ENCODE results near the gene C11orf42. TPM values are rescaled to one million over a fixed set of nuclear protein-coding genes. Genes with fewer than 3 reads are reported as not detected.
"Not testable (repeated sequence)": the region's sequence is repeated elsewhere in the genome, so short reads cannot be mapped to it uniquely, and the experiment has no call there.

C11orf42 gene
- total RNA-seq, 1 experiment from 2014 or later: not detected

DNA sequence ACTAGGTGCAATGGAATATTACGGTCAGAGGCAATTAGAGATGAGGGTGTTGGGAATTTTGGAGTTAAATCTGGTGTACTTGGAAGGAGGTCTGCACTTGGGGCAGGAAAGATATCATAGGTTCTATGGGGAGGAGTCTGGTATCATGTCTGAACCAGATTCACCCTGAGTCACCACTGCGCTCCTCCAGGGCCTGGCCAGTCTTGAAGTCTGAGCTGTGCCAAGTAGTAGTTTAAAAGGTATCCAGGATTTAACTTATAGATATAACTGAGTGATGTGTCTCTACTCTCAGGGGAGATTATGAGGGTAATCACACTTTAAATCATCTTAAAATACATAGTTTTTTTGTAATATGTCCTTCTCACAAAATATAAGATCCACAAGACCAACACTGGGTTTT, 40.2 kb downstream of the C11orf42 start:
- intact Hi-C loops (cut with micrococcal nuclease): no loop called here
- H3K9me3 ChIP-seq (ENCODE audit: low read length): no peaks in the 10 kb centered on the region
- no peaks in the 10 kb centered on the region for H3K36me3 ChIP-seq (ENCODE audit: low read depth, low read length)
- TF ChIP-seq, protein P1, sequence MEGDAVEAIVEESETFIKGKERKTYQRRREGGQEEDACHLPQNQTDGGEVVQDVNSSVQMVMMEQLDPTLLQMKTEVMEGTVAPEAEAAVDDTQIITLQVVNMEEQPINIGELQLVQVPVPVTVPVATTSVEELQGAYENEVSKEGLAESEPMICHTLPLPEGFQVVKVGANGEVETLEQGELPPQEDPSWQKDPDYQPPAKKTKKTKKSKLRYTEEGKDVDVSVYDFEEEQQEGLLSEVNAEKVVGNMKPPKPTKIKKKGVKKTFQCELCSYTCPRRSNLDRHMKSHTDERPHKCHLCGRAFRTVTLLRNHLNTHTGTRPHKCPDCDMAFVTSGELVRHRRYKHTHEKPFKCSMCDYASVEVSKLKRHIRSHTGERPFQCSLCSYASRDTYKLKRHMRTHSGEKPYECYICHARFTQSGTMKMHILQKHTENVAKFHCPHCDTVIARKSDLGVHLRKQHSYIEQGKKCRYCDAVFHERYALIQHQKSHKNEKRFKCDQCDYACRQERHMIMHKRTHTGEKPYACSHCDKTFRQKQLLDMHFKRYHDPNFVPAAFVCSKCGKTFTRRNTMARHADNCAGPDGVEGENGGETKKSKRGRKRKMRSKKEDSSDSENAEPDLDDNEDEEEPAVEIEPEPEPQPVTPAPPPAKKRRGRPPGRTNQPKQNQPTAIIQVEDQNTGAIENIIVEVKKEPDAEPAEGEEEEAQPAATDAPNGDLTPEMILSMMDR (conservative IDR thresholded peaks at IDR 0.05; ENCODE audit: low read depth, low read length): no peak
- TF ChIP-seq EZH2phosphoT487 (IDR thresholded peaks at IDR 0.05; ENCODE audit: borderline replicate concordance, low read length): no peak
- H3K4me3 ChIP-seq (ENCODE audit: low read length): no peak overlapping the region
- no peaks in the 10 kb centered on the region for H3F3A ChIP-seq (ENCODE audit: low read length, unreplicated experiment)
- no peaks in the 10 kb centered on the region for H3K79me2 ChIP-seq (ENCODE audit: low read length)
- no peaks in the 10 kb centered on the region for H3K4me1 ChIP-seq (ENCODE audit: insufficient read depth, low read length)
- no peaks in the 10 kb centered on the region for H3K9me2 ChIP-seq (replicated peaks; ENCODE audit: low read length)
- BruUV-seq (replicated peaks): no TSS peak
- H3K4me2 ChIP-seq (ENCODE audit: low read length): no peak overlapping the region
- no peak overlapping the region for H3K9ac ChIP-seq (ENCODE audit: low read length)
- DNase-seq: no peak
- no peaks in the 10 kb centered on the region for H4K20me1 ChIP-seq (ENCODE audit: low read length)
- CTCF ChIA-PET: no interaction called here
- no peak overlapping the region for H3K27ac ChIP-seq (ENCODE audit: low read length)
- H2AFZ ChIP-seq (ENCODE audit: low read length): no peak overlapping the region
- no peaks in the 10 kb centered on the region; the same call in 1 of the 2 replicates for H3K27me3 ChIP-seq (ENCODE audit: low read length)
- POLR2A ChIA-PET (ENCODE audit: unreplicated experiment): no interaction called here
- ATAC-seq: no peak

DNA sequence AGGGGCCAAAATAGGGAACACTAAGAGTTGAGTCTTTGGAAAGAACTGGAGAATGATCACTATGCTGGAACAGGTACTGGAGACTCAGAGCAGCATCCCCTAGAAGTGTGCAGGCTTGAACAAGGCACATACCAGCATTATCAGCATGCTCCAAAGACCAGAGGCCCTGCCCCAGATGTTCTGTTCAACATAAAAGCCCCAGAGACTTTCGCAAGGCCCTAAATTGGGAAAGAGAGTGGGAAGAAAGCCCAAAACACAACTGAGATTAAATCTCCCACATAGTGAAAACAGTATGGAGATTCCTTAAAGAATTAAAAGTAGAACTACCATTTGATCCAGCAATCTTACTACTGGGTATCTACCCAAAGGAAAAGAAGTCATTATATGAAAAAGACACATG, 42.9 kb downstream of the C11orf42 start:
- Histone ChIP-seq H3K27ac (ENCODE audit: low read length) (no peak overlapping the region), H3K9ac (ENCODE audit: low read length) (no peak overlapping the region), H3F3A (ENCODE audit: low read length, unreplicated experiment) (no peaks in the 10 kb centered on the region), H3K9me3 (ENCODE audit: low read length) (no peaks in the 10 kb centered on the region), H3K4me1 (ENCODE audit: insufficient read depth, low read length) (no peaks in the 10 kb centered on the region), H3K4me2 (ENCODE audit: low read length) (no peak overlapping the region), H3K4me3 (ENCODE audit: low read length) (no peak overlapping the region), H3K36me3 (ENCODE audit: low read depth, low read length) (no peaks in the 10 kb centered on the region), H3K9me2 (replicated peaks; ENCODE audit: low read length) (no peaks in the 10 kb centered on the region), H4K20me1 (ENCODE audit: low read length) (no peaks in the 10 kb centered on the region), H3K79me2 (ENCODE audit: low read length) (no peaks in the 10 kb centered on the region), H2AFZ (ENCODE audit: low read length) (no peak overlapping the region), H3K27me3 (ENCODE audit: low read length) (no peaks in the 10 kb centered on the region)
- intact Hi-C loops (cut with micrococcal nuclease): no loop called here
- ATAC-seq (no peak), DNase-seq (no peak)
- ChIA-PET POLR2A (ENCODE audit: unreplicated experiment) (no interaction called here), CTCF (no interaction called here)
- TF ChIP-seq, protein P1 (conservative IDR thresholded peaks at IDR 0.05; ENCODE audit: low read depth, low read length): no peak
- TF ChIP-seq EZH2 (IDR thresholded peaks at IDR 0.05; ENCODE audit: low read length, unreplicated experiment): no peak
- BruUV-seq (replicated peaks): no TSS peak

DNA sequence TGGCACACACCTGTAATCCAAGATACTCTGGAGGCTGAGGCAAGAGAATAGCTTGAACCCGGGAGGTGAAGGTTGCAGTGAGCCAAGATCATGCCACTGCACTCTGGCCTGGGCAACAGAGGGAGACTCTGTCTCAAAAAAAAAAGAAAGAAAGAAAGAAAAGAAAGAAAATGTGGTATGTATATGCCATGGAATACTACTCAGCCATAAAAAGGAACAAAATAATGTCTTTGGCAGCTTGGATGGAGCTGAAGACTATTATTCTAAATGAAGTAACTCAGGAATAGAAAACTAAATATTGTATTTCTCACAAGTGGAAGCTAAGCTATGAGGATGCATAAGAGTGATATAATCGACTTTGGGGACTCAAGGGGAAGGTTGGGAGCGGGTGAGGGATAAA, 43.5 kb downstream of the C11orf42 start:
- BruUV-seq (replicated peaks); CTCF ChIA-PET: not testable (repeated sequence)

More for the DNA sequence above, 43.5 kb downstream of the C11orf42 start:
- H3K4me1 ChIP-seq (ENCODE audit: insufficient read depth, low read length); H3K9me2 ChIP-seq (replicated peaks; ENCODE audit: low read length); H4K20me1 ChIP-seq (ENCODE audit: low read length); ATAC-seq; H3K9me3 ChIP-seq (ENCODE audit: low read length); H3K9ac ChIP-seq (ENCODE audit: low read length); H3F3A ChIP-seq (ENCODE audit: low read length, unreplicated experiment); H3K4me3 ChIP-seq (ENCODE audit: low read length); intact Hi-C loops (cut with micrococcal nuclease); POLR2A ChIA-PET (ENCODE audit: unreplicated experiment); H3K4me2 ChIP-seq (ENCODE audit: low read length); H3K79me2 ChIP-seq (ENCODE audit: low read length); H2AFZ ChIP-seq (ENCODE audit: low read length); H3K27me3 ChIP-seq (ENCODE audit: low read length); H3K36me3 ChIP-seq (ENCODE audit: low read depth, low read length); DNase-seq; H3K27ac ChIP-seq (ENCODE audit: low read length): not testable (repeated sequence)

Data from PC-3 (cell line).